T-helper 2 cell (primary cell): ENCODE data around the gene RUFY2.
"Not testable (repeated sequence)": the region's sequence is repeated elsewhere in the genome, so short reads cannot be mapped to it uniquely, and the experiment has no call there.

Source experiments
- DNase-seq, 5 experiments: peaks; one replicate each; pipeline versions ENCODE4 v3.0.0 to v3.0.0-alpha.2; 2012 to 2022
- total RNA-seq, 2 donors: gene quantifications; one replicate each; lab custom pipeline; 2026; lab: John Stamatoyannopoulos, UW

The RUFY2 gene
- total RNA-seq: 17.8 to 31.3 reads per million in 2 donors

DNA sequence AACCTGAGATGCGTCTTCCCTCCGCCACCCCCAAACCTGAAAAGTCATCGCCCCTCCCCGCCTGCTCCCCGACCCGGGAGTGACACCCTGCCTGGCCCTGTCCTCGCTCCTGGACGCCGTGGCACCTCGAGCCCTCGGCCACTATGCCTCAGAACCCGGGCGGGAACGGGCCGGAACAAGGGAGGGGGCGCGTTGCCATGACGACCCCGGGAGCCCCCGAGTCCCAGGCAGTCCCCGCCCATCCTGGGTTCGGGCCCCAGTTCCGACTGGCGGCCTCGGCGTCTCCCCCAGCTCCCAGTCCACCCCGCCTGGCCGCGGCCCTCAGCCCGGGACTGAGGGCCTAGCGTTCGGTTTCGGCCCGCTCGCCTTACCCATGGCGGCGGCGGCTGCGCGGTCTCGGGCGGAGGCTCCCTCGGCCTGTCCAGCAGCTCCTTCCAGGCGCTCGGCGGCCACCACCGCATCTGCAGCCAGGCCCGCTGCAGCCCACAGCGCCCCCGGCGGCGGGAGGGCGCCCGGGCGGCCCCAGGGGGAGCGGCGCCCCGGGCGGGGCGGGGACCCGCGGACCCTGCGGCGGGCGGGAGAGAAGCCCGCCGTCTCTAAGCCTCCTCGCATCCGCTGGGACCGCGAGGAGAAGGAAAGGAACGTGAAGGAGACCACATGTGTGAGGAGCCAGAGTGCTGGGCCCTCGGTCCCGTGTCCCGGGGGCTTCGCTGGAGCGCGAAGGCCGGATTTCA, at the start of gene RUFY2:
TSS of gene RUFY2 (minus strand) at position 463 of the 734 bp plus-strand sequence. CDS start at position 375, 88 bp downstream.
- peak; percentile 59 to 83 (median 67) for DNase-seq

DNA sequence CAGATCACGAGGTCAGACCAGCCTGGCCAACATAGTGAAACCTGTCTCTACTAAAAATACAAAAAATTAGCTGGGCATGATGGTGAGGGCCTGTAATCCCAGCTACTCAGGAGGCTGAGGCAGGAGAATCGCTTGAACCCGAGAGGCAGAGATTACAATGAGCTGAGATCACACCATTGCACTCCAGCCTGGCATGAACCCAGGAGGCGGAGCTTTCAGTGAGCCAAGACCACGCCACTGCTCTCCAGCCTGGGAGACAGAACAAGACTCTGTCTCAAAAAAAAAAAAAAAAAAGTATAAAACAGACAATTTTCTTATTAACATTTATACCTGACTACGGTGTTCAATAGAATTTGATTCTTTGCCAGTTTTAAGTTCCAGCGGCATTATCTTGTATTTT, 42.6 kb upstream of the RUFY2 start:
- not testable (repeated sequence) for DNase-seq

DNA sequence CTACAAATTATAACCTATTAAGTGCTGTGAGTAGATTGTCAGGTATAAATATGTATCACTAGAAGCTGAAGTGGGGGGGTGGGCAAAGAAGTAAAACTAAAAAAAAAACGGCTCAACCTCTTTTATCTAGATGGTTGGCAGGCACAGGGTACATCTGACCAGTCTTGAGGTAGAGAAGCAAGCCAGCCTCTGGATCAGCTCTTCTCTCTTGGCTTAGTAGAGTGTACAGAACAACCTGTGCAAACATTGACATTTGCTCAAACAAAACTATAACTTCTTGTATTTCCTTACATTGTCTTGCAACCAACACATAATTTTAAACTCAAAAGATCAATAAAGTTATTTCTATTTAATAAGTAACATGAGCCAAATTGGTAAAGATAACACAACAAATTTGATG, 39.1 kb upstream of the RUFY2 start:
- DNase-seq: no peak

DNA sequence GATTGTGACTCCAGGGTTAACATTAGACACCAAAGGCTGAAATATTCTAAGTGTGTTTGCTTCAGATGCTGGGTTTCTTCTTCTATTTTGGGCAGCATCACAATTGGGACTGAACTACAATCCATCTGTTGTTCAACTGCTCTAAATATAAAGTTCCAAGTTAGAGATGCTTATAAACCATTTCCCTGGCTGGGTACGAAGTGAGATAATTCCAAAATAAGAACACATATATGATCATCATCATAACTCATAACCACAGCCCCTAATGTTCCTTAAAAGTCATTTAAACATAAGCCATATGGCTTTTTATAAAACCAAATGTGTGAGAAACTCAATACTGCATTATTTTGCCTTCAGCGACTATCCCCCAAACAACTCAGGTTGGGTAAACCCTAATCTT, 35.9 kb upstream of the RUFY2 start:
- no peak for DNase-seq

- no peak for DNase-seq
Observed at GRCh38 chr10:68440898-68441297, 33.8 kb upstream of the RUFY2 start.

- no peak for DNase-seq
Observed at GRCh38 chr10:68435803-68436202, 28.7 kb upstream of the RUFY2 start.

GRCh38 chr10:68434657-68435056, 27.6 kb upstream of the RUFY2 start:
- no peak for DNase-seq

- DNase-seq: no peak
Observed at GRCh38 chr10:68428396-68429104, 21.5 kb upstream of the RUFY2 start.

GRCh38 chr10:68424454-68425014, 17.5 kb upstream of the RUFY2 start:
- no peak for DNase-seq

- peak in 2 of 5 experiments; percentile 16 to 38 for DNase-seq
Observed at GRCh38 chr10:68423522-68423921, 16.4 kb upstream of the RUFY2 start.

DNA sequence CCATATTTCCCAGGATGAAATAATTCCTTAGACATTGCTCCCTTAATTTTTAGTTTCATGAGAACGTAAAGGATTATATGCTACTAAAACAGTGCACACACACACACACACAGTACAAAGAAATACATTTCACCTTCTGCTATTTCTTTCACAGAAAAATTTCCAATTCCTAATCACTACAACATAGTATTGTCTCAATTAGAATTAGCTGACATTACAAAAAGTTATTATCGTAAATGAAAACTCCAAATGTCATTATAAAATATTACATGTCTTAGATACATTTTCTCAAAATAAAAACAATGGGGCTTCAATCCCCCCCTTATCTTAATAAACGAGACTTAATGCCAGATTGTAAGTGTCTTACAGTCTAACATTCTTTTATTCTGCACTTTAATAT, 12.3 kb upstream of the RUFY2 start:
- DNase-seq: no peak

GRCh38 chr10:68408898-68409518, 1.9 kb upstream of the RUFY2 start:
- DNase-seq: no peak

DNA sequence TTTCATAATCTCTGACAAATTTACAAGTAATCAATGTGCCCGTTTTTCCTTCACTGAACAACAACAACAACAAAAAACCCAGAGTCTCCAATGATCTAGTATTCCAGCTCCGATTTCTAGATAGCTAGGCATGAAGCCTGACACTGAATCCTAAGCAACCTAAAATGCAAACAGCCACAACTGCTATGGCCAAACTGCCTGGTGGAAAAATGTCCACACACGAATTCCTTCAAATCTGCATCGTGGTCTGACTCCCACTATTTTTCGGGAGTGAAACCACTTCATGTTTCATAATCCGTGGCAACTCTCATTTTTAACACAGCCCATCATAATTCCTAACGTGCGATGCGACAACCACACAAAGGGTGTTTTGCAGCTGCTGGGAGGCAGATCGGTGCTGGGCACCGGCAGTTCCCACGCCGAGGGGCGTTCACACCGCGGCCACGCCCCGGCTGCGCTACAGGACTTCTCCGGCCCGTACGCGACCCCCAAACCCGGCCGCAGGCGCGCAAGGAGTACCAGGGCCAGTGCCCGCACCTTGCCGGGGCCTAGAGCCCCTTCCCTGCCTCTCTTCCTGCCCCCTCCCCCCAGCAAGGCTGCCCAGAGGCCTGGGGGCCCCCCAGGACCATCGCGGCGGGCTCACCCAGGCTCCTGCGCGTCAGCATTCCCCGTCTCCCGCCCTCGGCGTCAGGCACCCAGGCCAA, 814 bp downstream of the RUFY2 start:
- DNase-seq: peak in 2 of 5 experiments; percentile 13 to 64

DNA sequence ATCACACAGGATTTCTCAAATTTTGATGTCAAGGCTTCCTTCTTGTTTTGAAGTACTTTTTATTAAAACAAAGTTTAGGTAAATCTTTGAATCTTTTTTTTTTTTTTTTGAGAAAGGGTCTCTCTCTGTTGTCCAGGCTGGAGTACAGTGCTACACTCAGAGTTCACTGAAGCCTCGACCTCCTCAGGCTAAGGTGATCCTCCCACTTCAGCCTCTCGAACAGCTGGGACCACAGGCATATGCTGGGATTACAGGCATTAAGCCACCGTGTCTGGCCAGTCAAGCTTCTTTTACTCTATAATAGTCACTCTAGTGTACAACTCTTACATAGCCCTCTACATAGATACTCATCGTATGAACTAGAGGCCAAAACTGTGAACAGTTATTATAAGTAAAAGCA, 3.4 kb downstream of the RUFY2 start:
- no peak for DNase-seq

GRCh38 chr10:68402276-68402675, 4.8 kb downstream of the RUFY2 start:
- no peak for DNase-seq

- DNase-seq: no peak
Observed at GRCh38 chr10:68397005-68397404, 10.1 kb downstream of the RUFY2 start.

DNA sequence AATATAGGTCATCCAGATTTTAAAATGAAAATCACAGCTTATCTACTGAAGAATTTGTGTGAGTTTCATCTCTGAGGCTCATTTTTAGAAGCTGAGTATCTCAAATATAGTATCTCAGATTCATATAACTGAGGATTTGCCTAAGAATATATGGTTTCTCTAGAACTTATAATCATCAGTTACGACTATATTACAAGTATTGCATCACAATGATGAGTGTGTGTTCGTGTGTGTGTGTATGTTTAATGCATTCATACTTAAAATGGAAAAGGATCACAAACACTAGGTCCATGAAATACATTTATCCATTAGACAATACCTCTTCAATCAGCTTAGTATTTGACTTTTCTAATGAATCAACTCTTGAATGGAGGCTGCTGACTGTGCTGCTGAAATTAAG, 21.3 kb downstream of the RUFY2 start:
- no peak for DNase-seq

DNA sequence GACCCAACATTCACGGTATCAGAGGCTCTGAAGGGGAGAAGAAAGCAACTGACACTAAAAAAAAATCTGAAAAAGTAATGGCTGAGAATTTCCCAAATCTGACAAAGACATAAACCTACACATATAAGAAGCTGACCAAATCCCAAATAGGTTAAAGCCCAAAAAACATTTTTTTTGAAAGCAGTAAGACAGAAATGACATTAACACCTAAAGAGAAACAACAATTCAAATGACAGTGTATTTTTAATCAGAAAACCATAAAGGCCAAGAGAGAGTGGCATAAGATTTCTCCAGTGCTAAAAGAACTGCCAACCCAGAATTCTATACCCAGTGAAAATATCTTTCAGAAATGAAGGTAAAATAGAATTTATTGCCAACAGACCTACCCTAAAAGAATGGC, 35.5 kb downstream of the RUFY2 start:
- DNase-seq: no peak

DNA sequence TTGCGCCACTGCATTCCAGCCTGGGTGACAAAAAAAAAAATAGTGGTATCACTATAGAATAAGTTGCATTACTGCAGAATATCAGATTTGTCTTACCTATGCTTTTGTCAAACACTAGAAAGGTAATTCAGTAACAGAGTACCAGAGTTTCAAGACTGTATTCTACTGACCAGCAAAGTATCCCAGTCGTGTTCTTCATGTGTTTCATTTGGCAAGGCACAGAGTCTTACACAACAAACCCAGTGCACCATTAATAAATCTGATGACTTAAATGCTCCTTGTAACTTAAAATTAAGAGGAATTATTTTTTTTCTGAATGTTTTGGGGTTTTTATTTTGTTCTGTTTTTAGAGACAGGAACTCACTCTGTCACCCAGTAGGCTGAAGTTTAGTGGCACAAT, 40.0 kb downstream of the RUFY2 start:
- no peak for DNase-seq

DNA sequence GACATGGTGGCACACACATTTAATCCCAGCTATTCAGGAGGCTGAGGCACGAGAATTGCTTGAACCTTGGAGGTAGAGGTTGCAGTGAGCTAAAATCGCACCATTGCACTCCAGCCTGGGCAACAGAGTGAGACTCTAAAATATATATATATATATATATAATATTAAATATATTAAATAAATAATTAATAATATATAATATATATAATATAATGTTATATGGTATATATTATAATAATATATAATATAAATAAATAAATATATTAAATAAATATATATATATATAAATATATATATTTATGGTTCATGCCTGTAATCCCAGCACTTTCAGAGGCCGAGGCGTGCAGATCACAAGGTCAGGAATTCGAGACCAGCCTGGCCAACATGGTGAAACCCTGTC, 40.5 kb downstream of the RUFY2 start:
- DNase-seq: no peak

- peak in 1 of 5 experiments; percentile 32 for DNase-seq
Observed at GRCh38 chr10:68365611-68366010, 41.5 kb downstream of the RUFY2 start.

DNA sequence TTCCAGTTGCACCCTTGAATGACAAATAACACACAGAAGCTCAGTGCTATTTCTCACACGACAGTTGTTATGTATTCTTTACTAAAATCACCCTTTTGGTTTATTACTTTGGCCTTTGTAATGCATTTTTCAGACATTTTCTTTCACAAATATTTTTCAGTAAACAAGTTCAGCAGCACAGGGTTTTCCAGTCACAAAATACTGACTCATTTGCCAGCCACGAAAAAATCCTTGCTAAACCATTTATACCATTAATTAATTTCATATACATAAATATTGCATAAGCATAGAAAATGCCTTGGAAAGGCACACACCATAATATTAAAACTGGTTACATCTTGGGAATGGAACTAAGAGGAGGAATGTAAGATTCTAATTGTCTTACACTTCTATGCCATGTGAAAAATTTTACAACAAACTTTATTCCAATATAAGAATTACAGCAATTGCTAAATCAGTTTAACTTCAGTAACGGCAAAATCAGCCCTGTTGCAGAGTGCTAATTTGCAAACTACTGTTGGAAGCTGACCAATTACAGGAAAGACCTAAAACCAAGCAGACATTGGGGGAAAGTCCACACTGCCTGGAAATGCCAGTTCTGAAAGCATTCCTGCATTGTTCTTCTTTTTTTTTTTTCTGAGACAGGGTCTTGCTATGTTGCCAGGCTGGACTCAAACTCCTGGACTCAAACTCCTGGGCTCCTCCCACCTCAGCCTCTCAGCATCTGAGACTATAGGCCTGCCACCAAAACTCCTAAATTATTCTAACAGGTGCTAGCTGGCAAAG, 42.8 kb downstream of the RUFY2 start:
- no peak for DNase-seq
